GM10266 (cell line): ENCODE data around the gene STARD3.

Experiments
- DNase-seq: peaks from one replicate; pipeline ENCODE4 v3.0.0; 2012; ENCODE audit errors: extremely low spot score
- CTCF ChIP-seq: IDR thresholded peaks from 2 replicates; pipeline ENCODE4 v1.5.1; 2012; ENCODE audit warnings: mild to moderate bottlenecking, low read depth; ENCODE audit not compliant: control insufficient read depth, insufficient read depth; ENCODE audit errors: missing control alignments

The STARD3 gene

GRCh38 chr17:39612291-39612894, 24.6 kb upstream of the STARD3 start:
- no peak for DNase-seq
- no peak for TF ChIP-seq CTCF

- no peak for TF ChIP-seq CTCF
- no peak for DNase-seq
Observed at GRCh38 chr17:39612935-39613464, 23.9 kb upstream of the STARD3 start.

GRCh38 chr17:39614545-39615157, 22.3 kb upstream of the STARD3 start:
- no peak for TF ChIP-seq CTCF
- DNase-seq = no peak

- TF ChIP-seq CTCF = no peak
- DNase-seq = no peak
Observed at GRCh38 chr17:39615434-39615833, 21.5 kb upstream of the STARD3 start.

- DNase-seq = no peak
- no peak for TF ChIP-seq CTCF
Observed at GRCh38 chr17:39617100-39617445, 19.9 kb upstream of the STARD3 start.

GRCh38 chr17:39617446-39618245, 19.3 kb upstream of the STARD3 start:
- no peak for TF ChIP-seq CTCF
- DNase-seq = peak; percentile 66
